H9 (cell line): ENCODE measurements around the gene NANOS1. TPM values are rescaled to one million over a fixed set of nuclear protein-coding genes. Genes with fewer than 3 reads are reported as not detected.

Experiments
- DNase-seq: peaks from one replicate; pipeline ENCODE4 v3.0.0-alpha.2; 2017
- H2AFZ ChIP-seq: one replicate; pipeline ENCODE4 v1.6.1; 2013; ENCODE audit warnings: mild to moderate bottlenecking, low read length, control low read depth, moderate library complexity
- H2AK5ac ChIP-seq: 2 replicates; pipeline ENCODE4 v1.6.1; 2013; ENCODE audit warnings: low read length, control low read depth, mixed read lengths; ENCODE audit not compliant: insufficient read length
- H2BK120ac ChIP-seq: one replicate; pipeline ENCODE4 v1.6.1; 2013; ENCODE audit warnings: low read depth, mild to moderate bottlenecking, low read length, control low read depth, inconsistent platforms; ENCODE audit not compliant: poor library complexity, severe bottlenecking
- H2BK12ac ChIP-seq: 2 replicates; pipeline ENCODE4 v1.6.1; 2013; ENCODE audit warnings: low read length, control low read depth, mixed read lengths, low read depth; ENCODE audit not compliant: insufficient read length
- H2BK15ac ChIP-seq: 2 replicates; pipeline ENCODE4 v1.6.1; 2013; ENCODE audit warnings: low read depth, low read length, control low read depth
- H2BK20ac ChIP-seq: one replicate; pipeline ENCODE4 v1.6.1; 2013; ENCODE audit warnings: low read depth, mild to moderate bottlenecking, low read length, control low read depth, inconsistent platforms; ENCODE audit not compliant: poor library complexity, severe bottlenecking
- H2BK5ac ChIP-seq: 2 replicates; pipeline ENCODE4 v1.6.1; 2013; ENCODE audit warnings: low read length, control low read depth, mixed read lengths; ENCODE audit not compliant: insufficient read length
- H3K14ac ChIP-seq: 2 replicates; pipeline ENCODE4 v1.6.1; 2013; ENCODE audit warnings: low read length, control low read depth; ENCODE audit not compliant: insufficient read depth
- H3K18ac ChIP-seq: 2 replicates; pipeline ENCODE4 v1.6.1; 2013; ENCODE audit warnings: low read depth, mild to moderate bottlenecking, mixed read lengths, low read length, control low read depth; ENCODE audit not compliant: insufficient read length
- H3K23ac ChIP-seq: 2 replicates; pipeline ENCODE4 v1.6.1; 2013; ENCODE audit warnings: low read length, control low read depth, mixed read lengths, low read depth; ENCODE audit not compliant: insufficient read length
- H3K23me2 ChIP-seq: 2 replicates; pipeline ENCODE4 v1.6.1; 2013; ENCODE audit warnings: low read depth, mild to moderate bottlenecking, mixed read lengths, low read length, control low read depth; ENCODE audit not compliant: insufficient read length, poor library complexity, severe bottlenecking
- H3K27ac ChIP-seq: 2 replicates; pipeline ENCODE4 v1.5.1; 2013; ENCODE audit warnings: low read length, control low read depth, mixed read lengths, low read depth; ENCODE audit not compliant: insufficient read length
- H3K27me3 ChIP-seq: 2 replicates; pipeline ENCODE4 v1.6.1; 2013; ENCODE audit warnings: low read length, control low read depth, inconsistent platforms; ENCODE audit not compliant: insufficient read depth
- H3K4ac ChIP-seq: 2 replicates; pipeline ENCODE4 v1.6.1; 2013; ENCODE audit warnings: low read depth, mild to moderate bottlenecking, control low read depth, inconsistent platforms, low read length, moderate library complexity
- H3K4me1 ChIP-seq: 2 replicates; pipeline ENCODE4 v1.6.1; 2013; ENCODE audit warnings: low read length, control low read depth, inconsistent platforms; ENCODE audit not compliant: insufficient read depth
- H3K4me2 ChIP-seq: 2 replicates; pipeline ENCODE4 v1.6.1; 2013; ENCODE audit warnings: low read length, control low read depth, mixed read lengths; ENCODE audit not compliant: insufficient read length, insufficient read depth
- H3K56ac ChIP-seq: 2 replicates; pipeline ENCODE4 v1.6.1; 2013; ENCODE audit warnings: low read depth, mild to moderate bottlenecking, mixed read lengths, low read length, control low read depth; ENCODE audit not compliant: insufficient read length
- H3K79me1 ChIP-seq: 2 replicates; pipeline ENCODE4 v1.6.1; 2013; ENCODE audit warnings: low read depth, mild to moderate bottlenecking, moderate library complexity, low read length, control low read depth, inconsistent platforms; ENCODE audit not compliant: insufficient read depth, poor library complexity, severe bottlenecking
- H3K79me2 ChIP-seq: 2 replicates; pipeline ENCODE4 v1.6.1; 2013; ENCODE audit warnings: low read length, control low read depth, inconsistent platforms; ENCODE audit not compliant: insufficient read depth
- H3K9ac ChIP-seq: 2 replicates; pipeline ENCODE4 v1.6.1; 2013; ENCODE audit warnings: low read length, control low read depth, mixed read lengths; ENCODE audit not compliant: insufficient read length; ENCODE audit errors: extremely low read depth
- H3K9me3 ChIP-seq: one replicate; pipeline ENCODE4 v1.6.1; 2013; ENCODE audit warnings: low read depth, low read length, inconsistent platforms; ENCODE audit not compliant: control insufficient read depth
- H3T11ph ChIP-seq: one replicate; pipeline ENCODE4 v1.6.1; 2013; ENCODE audit warnings: mild to moderate bottlenecking, low read length, control low read depth, inconsistent platforms
- H4K20me1 ChIP-seq: one replicate; pipeline ENCODE4 v1.6.1; 2013; ENCODE audit not compliant: control insufficient read depth, insufficient read length, insufficient read depth
- H4K5ac ChIP-seq: 2 replicates; pipeline ENCODE4 v1.6.1; 2013; ENCODE audit warnings: low read depth, mild to moderate bottlenecking, mixed read lengths, low read length, control low read depth; ENCODE audit not compliant: insufficient read length
- H4K8ac ChIP-seq: replicated peaks from 2 replicates; pipeline ENCODE4 v1.6.1; 2013; ENCODE audit warnings: low read length, control low read depth, mixed read lengths, low read depth; ENCODE audit not compliant: insufficient read length
- H4K91ac ChIP-seq: 2 replicates; pipeline ENCODE4 v1.6.1; 2013; ENCODE audit warnings: low read depth, mild to moderate bottlenecking, moderate library complexity, mixed read lengths, low read length, control low read depth; ENCODE audit not compliant: insufficient read length
- H3K27ac Mint-ChIP-seq, 3 experiments: 2 replicates in 2 of 3; 3 replicates in 1 of 3; pipeline ENCODE4 v1.8.0; 2020 to 2021; ENCODE audit warnings: mixed read lengths in 3 of 3, mild to moderate bottlenecking in 1 of 3, moderate library complexity in 1 of 3
- H3K27me3 Mint-ChIP-seq: 2 replicates; pipeline ENCODE4 v1.8.0; 2021; ENCODE audit warnings: low read depth, mild to moderate bottlenecking, moderate library complexity, mixed read lengths
- H3K36me3 Mint-ChIP-seq, 3 experiments: 2 replicates in 2 of 3; 3 replicates in 1 of 3; pipeline ENCODE4 v1.8.0; 2020 to 2021; ENCODE audit warnings: low read depth in 3 of 3, mixed read lengths in 3 of 3; ENCODE audit not compliant: insufficient read depth in 1 of 3
- H3K4me1 Mint-ChIP-seq, 2 experiments: 2 replicates each; pipeline ENCODE4 v1.8.0; 2020; ENCODE audit warnings: mixed read lengths in 2 of 2
- H3K4me3 Mint-ChIP-seq, 2 experiments: 2 replicates in 1 of 2; 3 replicates in 1 of 2; pipeline ENCODE4 v1.8.0; 2020 to 2021; ENCODE audit warnings: mild to moderate bottlenecking in 2 of 2, mixed read lengths in 2 of 2, moderate library complexity in 1 of 2
- H3K9me3 Mint-ChIP-seq, 2 experiments: 2 replicates in 1 of 2; 3 replicates in 1 of 2; pipeline ENCODE4 v1.8.0; 2020; ENCODE audit warnings: mild to moderate bottlenecking in 2 of 2, mixed read lengths in 2 of 2, moderate library complexity in 1 of 2
- CTCF ChIP-seq: fragments of 200-600 bp; sonication (generic); conservative IDR thresholded peaks from 3 replicates; pipeline ENCODE4 v1.8.0; 2021; ENCODE audit warnings: antibody characterized with exemption, mild to moderate bottlenecking
- WGBS: extraction: QIAGEN DNeasy Blood & Tissue Kit; methylation state at CpG from one replicate; pipeline ENCODE4 v1.1.7; 2013; ENCODE audit warnings: missing lambda C conversion rate, low lambda C conversion rate, mixed read lengths; ENCODE audit not compliant: insufficient read length; ENCODE audit errors: extremely low coverage; 5-methylcytosine and 5-hydroxymethylcytosine counted together
- total RNA-seq: library from RNA; stranded (reverse); gene quantifications from 2 replicates; pipeline ENCODE4 v1.2.1, GENCODE V29; 2021

Gene NANOS1
- total RNA-seq, 1 experiment from 2014 or later, result 4.5 TPM

- no peak overlapping the region for H2BK12ac ChIP-seq
- TF ChIP-seq CTCF, result no peak
- H2BK5ac ChIP-seq, result no peak overlapping the region
- no peak overlapping the region for H2BK15ac ChIP-seq
- no peak overlapping the region for H3T11ph ChIP-seq
- Mint-ChIP-seq H3K36me3 (no peaks in the 10 kb centered on the region), H3K4me1 (peaks cover 24 to 30% of the 10 kb centered on the region in 2 experiments), H3K27me3 (peaks cover 2% of the 10 kb centered on the region; the same call in 1 of the 2 replicates), H3K4me3 (no peak overlapping the region), H3K27ac (peak overlapping the region in 1 of 3 experiments; percentile 62; a peak in 1 of 7 replicates), H3K9me3 (no peaks in the 10 kb centered on the region)
- H3K23ac ChIP-seq, result no peak overlapping the region
- H3K79me1 ChIP-seq, result no peaks in the 10 kb centered on the region
- no peak overlapping the region for H4K8ac ChIP-seq
- H3K56ac ChIP-seq, result no peak overlapping the region
- peaks cover 5% of the 10 kb centered on the region; the same call in 1 of the 2 replicates for H3K4me1 ChIP-seq
- no peak overlapping the region for H3K4me2 ChIP-seq
- no peaks in the 10 kb centered on the region for H4K20me1 ChIP-seq
- no peak overlapping the region for H2AK5ac ChIP-seq
- H3K23me2 ChIP-seq, result no peaks in the 10 kb centered on the region
- H3K27ac ChIP-seq, result no peak overlapping the region
- H2AFZ ChIP-seq, result no peak overlapping the region
- H4K5ac ChIP-seq, result no peak overlapping the region
- no peaks in the 10 kb centered on the region for H3K27me3 ChIP-seq
- no peak overlapping the region for H2BK120ac ChIP-seq
- no peak overlapping the region for H4K91ac ChIP-seq
- no peaks in the 10 kb centered on the region for H3K79me2 ChIP-seq
- no peak overlapping the region for H2BK20ac ChIP-seq
- H3K4ac ChIP-seq, result no peak overlapping the region
- no peak overlapping the region for H3K14ac ChIP-seq
- no peaks in the 10 kb centered on the region for H3K9me3 ChIP-seq
- no peak overlapping the region for H3K18ac ChIP-seq
- no CpG with 5 or more reads among the region's 6 CpGs for WGBS
- H3K9ac ChIP-seq, result no peak overlapping the region
- DNase-seq, result no peak
Observed at GRCh38 chr10:119024882-119025281, 4.6 kb upstream of the NANOS1 start.
